ENCODE data around the gene CXADR.

DNA sequence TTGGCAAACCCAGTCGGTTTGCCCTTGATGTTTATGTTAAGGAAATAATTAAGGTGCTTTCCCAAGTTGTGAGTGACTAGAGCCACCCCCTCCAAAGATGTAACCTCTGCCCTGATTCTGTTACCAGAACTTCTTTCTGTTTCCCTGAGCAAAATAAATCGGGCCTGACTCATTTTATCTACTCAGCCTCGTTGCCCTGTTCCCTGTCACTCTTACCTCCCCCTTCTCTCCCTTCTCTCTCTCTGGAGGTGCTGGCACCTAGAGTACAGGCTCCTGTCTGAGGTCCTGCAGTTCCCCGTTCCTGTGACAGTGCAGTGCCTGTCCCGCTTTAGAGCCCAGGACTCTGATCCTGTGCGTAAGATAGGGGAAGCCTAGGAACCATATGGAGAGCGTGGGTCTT is 35.4 kb downstream of the CXADR start:
- TF ChIP-seq ETV1 (tag; conservative IDR thresholded peaks at IDR 0.05; ENCODE audit: low read depth) (no peak), CBX8 (IDR thresholded peaks at IDR 0.05; ENCODE audit: borderline replicate concordance, extremely low read depth, low read depth, low read length, poor library complexity, severe bottlenecking) (no peak), POLR2AphosphoS5 (IDR thresholded peaks at IDR 0.05; ENCODE audit: control insufficient read depth, insufficient read depth, low read depth, low read length) (no peak), ZBTB26 (CRISPR knock-in tag; IDR thresholded peaks at IDR 0.05) (no peak), PRPF4 (IDR thresholded peaks at IDR 0.05; ENCODE audit: insufficient read depth, low read depth, low read length, poor library complexity, severe bottlenecking) (no peak), FIP1L1 (IDR thresholded peaks at IDR 0.05; ENCODE audit: low read depth, low read length, poor library complexity, severe bottlenecking) (no peak), USF2 (CRISPR knock-in tag; IDR thresholded peaks at IDR 0.05) (no peak), BMI1 (IDR thresholded peaks at IDR 0.05; ENCODE audit: low read length) (no peak), ZNF644 (tag; IDR thresholded peaks at IDR 0.05; ENCODE audit: low read depth) (no peak), HDAC2 (IDR thresholded peaks at IDR 0.05) (no peak)

Data from K562 (cell line).